GM12874 (cell line): ENCODE data around the gene TBXT.

Source experiments
- TF ChIP-seq, protein P1 (sequence below): IDR thresholded peaks from 2 replicates; pipeline ENCODE4 v1.5.1; 2011; ENCODE audit warnings: low read depth, mild to moderate bottlenecking, control low read depth, low read length, moderate library complexity; ENCODE audit not compliant: insufficient read depth

TBXT gene

GRCh38 chr6:166119116-166119911, 48.3 kb downstream of the TBXT start:
- TF ChIP-seq, protein P1, sequence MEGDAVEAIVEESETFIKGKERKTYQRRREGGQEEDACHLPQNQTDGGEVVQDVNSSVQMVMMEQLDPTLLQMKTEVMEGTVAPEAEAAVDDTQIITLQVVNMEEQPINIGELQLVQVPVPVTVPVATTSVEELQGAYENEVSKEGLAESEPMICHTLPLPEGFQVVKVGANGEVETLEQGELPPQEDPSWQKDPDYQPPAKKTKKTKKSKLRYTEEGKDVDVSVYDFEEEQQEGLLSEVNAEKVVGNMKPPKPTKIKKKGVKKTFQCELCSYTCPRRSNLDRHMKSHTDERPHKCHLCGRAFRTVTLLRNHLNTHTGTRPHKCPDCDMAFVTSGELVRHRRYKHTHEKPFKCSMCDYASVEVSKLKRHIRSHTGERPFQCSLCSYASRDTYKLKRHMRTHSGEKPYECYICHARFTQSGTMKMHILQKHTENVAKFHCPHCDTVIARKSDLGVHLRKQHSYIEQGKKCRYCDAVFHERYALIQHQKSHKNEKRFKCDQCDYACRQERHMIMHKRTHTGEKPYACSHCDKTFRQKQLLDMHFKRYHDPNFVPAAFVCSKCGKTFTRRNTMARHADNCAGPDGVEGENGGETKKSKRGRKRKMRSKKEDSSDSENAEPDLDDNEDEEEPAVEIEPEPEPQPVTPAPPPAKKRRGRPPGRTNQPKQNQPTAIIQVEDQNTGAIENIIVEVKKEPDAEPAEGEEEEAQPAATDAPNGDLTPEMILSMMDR = no peak

GRCh38 chr6:166115609-166116008, 52.0 kb downstream of the TBXT start:
- TF ChIP-seq, protein P1 = no peak

DNA sequence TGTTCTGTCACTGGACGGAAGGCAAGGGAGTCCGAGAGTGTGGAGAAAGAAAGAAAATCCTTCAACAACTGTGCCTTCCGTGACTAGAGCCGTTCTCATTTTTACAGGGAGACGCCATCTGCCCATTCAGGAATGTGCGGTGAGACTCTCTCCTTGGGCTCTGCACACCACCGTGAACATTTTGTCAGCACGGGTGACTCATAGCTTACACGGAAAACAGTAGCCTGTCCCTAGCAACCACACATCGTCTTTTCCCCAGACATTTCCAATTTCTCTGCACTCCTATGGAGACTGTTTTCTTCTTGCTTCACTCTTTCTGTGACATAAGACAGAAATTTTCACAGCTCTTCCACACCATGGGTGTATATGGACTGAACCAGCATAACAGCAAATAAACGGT, 55.1 kb downstream of the TBXT start:
- TF ChIP-seq, protein P1 = no peak

DNA sequence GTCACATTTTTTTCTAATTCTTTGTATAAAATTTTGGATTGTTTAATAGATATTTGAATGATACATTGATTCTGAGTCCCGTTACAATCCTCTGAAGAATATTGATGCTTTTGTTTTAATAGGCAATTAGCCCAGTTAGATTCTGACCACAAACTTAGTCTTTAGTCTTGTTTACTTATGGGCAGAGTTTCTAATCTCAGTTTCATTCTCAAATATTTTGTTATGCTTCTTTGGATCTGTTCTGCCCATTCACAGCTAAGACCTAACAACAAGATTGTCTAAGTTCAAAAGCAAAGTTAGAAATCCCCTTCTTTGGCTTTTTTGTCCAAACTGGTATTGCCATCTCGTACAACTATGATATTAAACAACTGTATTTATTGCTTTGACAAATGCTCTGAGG, 58.0 kb downstream of the TBXT start:
- TF ChIP-seq, protein P1 = no peak
